Bronchial epithelial cell (primary cell): ENCODE data around the gene MBNL3. TPM values are rescaled to one million over a fixed set of nuclear protein-coding genes. Genes with fewer than 3 reads are reported as not detected.

Experiments used
- DNase-seq: peaks from one replicate; pipeline ENCODE4 v3.0.0-alpha.2; 2010; ENCODE audit warnings: low read depth
- FAIRE-seq: peaks from 2 replicates; lab custom pipeline; 2011; peaks lifted over from hg19 to GRCh38; lab: Jason Lieb, UNC
- H3K27me3 ChIP-seq: 2 replicates; pipeline ENCODE4 v1.5.1; 2011; ENCODE audit warnings: low read length; ENCODE audit not compliant: control insufficient read depth, insufficient read depth
- H3K36me3 ChIP-seq: 2 replicates; pipeline ENCODE4 v1.5.1; 2011; ENCODE audit warnings: low read length; ENCODE audit not compliant: control insufficient read depth, insufficient read depth
- H3K4me3 ChIP-seq: 2 replicates; pipeline ENCODE4 v1.5.1; 2011; ENCODE audit warnings: mild to moderate bottlenecking, low read depth, low read length, control low read depth
- total RNA-seq: library from RNA; depleted of rRNA; stranded (reverse); fragments of >200 nt; gene quantifications from 2 replicates; pipeline ENCODE4 v1.2.1, GENCODE V29; 2014
- TF ChIP-seq, protein P1 (sequence below): IDR thresholded peaks from 2 replicates; pipeline ENCODE4 v1.5.1; 2011; ENCODE audit warnings: mild to moderate bottlenecking, moderate library complexity, low read length, control low read depth, inconsistent platforms; ENCODE audit not compliant: insufficient read depth, severe bottlenecking

MBNL3 gene
- total RNA-seq, 1 donor from 2014 or later: 3.7 TPM

DNA sequence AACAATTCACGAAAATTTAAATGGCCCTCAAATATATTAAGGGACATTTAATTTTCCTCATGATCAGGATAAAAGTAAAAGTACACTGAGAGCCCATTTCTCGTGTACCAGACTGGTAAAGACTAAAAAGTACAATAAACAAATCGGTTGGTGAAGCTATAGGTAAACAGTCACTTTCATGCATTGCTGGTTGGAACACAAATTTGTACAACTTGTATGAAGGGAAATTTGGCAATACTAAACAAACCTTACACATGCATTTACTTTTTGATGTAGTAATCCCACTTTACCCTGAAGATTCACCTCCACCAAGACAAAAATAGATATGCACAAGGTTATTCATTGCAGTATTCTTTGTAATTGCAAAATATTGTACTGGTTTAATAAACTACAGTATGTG, 31.4 kb upstream of the MBNL3 start:
- Histone ChIP-seq H3K36me3 (no peaks in the 10 kb centered on the region), H3K4me3 (no peak overlapping the region), H3K27me3 (no peaks in the 10 kb centered on the region)
- DNase-seq (no peak), FAIRE-seq (no peak)
- TF ChIP-seq, protein P1, sequence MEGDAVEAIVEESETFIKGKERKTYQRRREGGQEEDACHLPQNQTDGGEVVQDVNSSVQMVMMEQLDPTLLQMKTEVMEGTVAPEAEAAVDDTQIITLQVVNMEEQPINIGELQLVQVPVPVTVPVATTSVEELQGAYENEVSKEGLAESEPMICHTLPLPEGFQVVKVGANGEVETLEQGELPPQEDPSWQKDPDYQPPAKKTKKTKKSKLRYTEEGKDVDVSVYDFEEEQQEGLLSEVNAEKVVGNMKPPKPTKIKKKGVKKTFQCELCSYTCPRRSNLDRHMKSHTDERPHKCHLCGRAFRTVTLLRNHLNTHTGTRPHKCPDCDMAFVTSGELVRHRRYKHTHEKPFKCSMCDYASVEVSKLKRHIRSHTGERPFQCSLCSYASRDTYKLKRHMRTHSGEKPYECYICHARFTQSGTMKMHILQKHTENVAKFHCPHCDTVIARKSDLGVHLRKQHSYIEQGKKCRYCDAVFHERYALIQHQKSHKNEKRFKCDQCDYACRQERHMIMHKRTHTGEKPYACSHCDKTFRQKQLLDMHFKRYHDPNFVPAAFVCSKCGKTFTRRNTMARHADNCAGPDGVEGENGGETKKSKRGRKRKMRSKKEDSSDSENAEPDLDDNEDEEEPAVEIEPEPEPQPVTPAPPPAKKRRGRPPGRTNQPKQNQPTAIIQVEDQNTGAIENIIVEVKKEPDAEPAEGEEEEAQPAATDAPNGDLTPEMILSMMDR: no peak

DNA sequence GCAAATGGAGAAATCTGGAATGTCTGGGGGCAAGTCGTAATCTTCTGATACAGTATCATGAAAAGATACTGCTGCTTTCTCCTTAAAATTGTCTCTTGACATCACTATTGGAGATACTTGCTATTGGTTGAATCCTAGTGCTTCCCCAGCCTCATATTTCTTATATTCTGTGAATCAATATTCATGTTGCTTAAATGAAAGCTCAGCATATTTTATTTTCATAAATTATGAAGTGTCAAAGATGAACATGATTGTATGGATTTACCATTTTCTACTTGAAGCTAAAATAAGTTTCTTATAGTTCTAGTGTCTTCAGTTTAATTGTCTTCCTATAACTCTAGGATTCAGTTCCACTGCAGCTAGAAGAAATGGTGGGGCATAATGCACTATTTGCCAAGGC, 29.6 kb upstream of the MBNL3 start:
- TF ChIP-seq, protein P1: no peak
- FAIRE-seq (no peak), DNase-seq (no peak)
- no peaks in the 10 kb centered on the region for H3K36me3 ChIP-seq
- H3K4me3 ChIP-seq: no peak overlapping the region
- H3K27me3 ChIP-seq: no peaks in the 10 kb centered on the region

DNA sequence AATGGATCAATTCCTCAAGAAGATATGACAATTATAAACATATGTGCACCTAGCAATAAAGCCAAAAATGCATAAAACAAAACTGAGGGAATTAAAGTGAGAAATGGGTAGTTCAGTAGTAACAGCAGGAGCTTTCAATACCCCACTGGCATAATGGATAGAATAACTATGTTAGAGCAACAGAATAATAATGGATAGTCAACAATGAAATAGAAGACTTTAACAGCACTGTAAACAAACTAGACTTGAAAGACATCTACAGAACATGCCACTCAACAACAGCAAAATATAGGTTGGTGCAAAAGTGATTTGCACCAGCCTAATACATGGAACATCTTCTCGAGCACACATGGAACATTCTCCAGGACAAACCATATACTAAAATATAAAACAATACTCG, 20.0 kb upstream of the MBNL3 start:
- Histone ChIP-seq H3K4me3 (no peak overlapping the region), H3K36me3 (no peaks in the 10 kb centered on the region), H3K27me3 (no peaks in the 10 kb centered on the region)
- FAIRE-seq (no peak), DNase-seq (no peak)
- TF ChIP-seq, protein P1: no peak

DNA sequence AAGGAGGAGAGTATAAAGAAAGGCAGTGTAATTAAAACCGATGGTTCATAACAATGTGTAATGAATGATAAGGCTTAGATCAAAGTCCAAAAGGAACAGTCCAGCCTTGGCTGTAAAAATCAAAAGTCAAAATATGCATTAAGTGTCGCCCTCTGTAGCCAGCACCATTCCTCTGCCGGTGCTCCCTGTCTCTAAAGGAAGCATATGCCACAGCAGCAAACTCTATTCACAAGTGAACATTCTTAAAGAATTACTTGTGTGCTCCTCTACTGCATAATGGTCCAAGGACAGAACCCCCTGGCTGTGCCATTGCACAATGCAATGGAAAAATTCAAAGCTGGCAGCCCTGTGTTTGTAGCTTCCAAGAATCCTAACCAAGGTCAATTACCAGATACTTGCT, 16.3 kb upstream of the MBNL3 start:
- H3K4me3 ChIP-seq: no peak overlapping the region
- DNase-seq (no peak), FAIRE-seq (no peak)
- TF ChIP-seq, protein P1: no peak
- H3K36me3 ChIP-seq: no peaks in the 10 kb centered on the region
- H3K27me3 ChIP-seq: no peaks in the 10 kb centered on the region

DNA sequence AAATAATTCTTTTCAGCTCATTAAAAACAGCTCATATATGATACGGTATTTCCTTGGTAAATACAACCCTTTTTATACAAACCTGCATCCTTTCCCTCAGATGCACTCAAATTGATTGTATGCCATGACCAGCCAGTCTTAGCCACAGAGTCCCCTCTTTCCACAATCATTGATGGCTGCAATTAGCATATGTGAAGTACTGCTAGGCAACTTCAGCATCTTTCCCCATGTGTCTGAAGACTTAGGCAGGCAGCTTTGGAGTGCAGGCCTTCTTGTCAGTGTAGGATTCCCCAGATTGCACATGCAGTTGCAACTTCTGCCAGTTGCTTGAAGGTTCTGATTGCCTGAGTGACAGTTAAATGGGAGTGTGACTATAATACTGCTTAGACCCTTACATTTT, 15.6 kb upstream of the MBNL3 start:
- no peak for DNase-seq
- TF ChIP-seq, protein P1: no peak
- H3K4me3 ChIP-seq: no peak overlapping the region
- H3K27me3 ChIP-seq: no peaks in the 10 kb centered on the region
- FAIRE-seq: no peak
- H3K36me3 ChIP-seq: no peaks in the 10 kb centered on the region

DNA sequence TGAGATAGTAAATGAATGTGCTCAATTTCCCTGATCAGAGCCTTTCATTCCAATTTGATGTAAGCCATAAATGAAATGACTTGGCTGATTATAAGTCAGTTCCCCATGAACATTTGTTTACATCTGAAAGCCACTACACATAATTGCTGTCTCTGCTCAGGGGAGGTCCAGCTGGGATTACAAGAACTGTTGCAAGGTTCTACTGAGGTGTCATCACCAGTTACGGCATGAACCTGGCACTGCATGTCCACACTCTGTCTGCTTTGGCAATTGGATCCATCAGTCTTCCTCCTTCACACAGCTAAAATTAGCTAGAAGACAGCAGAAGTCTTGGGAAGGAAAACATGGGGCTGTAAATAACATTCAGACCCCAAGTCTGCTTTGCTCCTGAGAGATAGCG, 12.8 kb upstream of the MBNL3 start:
- no peaks in the 10 kb centered on the region for H3K27me3 ChIP-seq
- peak; percentile 62 for FAIRE-seq
- TF ChIP-seq, protein P1: no peak
- no peak overlapping the region for H3K4me3 ChIP-seq
- no peak for DNase-seq
- H3K36me3 ChIP-seq: no peaks in the 10 kb centered on the region
